A204.1 (cell line): ENCODE data around the gene BCL11B.

ENCODE experiments used
- FAIRE-seq: peaks from 2 replicates; lab custom pipeline; 2012; peaks lifted over from hg19 to GRCh38; lab: Jason Lieb, UNC

The BCL11B gene

GRCh38 chr14:99267837-99268781, 3.9 kb downstream of the BCL11B start:
- FAIRE-seq = no peak

- no peak for FAIRE-seq
Measured at GRCh38 chr14:99267381-99267780, 4.6 kb downstream of the BCL11B start.

GRCh38 chr14:99266181-99267178, 5.5 kb downstream of the BCL11B start:
- FAIRE-seq = peak; percentile 37

DNA sequence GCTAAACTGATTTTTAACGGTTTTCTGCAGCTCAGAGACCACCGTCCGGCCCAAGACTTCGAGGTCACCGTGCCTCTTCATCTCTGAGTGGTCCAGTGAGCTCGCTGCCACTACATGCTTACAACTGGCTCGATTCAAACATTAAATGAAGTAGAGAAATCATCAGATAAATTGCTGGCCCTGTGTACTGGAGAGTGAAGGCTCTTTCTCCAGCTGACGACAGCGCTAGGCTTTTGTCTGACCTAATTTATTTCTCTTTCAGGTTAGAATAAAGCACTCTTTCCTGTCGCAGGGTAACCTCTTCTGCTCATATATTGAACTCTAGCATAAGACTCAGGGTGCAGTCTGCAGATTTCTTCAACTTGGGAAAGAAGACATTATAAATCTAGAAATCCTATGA, 6.4 kb downstream of the BCL11B start:
- FAIRE-seq = no peak

DNA sequence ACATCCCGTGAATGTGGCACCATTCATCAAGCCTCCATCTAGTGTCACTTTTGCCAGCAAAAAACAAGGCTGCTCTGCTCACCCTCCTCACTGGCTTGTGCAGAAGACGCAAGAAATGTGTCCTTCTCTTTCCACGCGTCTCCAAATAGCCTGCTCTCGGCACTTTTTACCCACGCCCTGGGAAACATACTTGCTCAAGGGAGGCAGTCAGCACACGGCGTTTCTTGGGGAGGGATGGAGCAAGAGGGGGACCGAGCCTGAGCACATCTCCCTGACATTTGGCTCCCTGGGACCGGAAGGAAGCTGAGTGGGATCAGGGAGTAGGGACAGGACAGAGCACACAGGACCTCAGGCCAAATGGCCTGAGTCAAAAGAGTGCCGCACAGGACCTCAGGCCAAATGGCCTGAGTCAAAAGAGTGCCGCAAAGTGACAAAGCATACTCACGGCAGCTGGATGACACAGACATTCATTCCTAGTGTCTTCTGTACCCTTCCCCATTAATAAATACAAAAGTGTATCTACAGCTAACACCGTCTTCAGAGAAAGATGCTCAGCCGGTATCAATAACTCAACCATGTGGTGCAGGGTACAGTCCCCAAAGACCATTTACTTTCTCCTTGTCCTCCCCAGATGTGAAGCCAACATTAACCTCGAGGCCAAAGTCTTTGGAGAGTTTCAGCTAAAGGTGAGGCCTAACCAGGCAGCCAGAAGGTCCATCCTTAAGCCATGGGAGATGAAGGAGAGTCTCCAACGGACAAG, 7.1 kb downstream of the BCL11B start:
- FAIRE-seq = no peak

- FAIRE-seq = no peak
Measured at GRCh38 chr14:99263564-99264330, 8.2 kb downstream of the BCL11B start.

- no peak for FAIRE-seq
Measured at GRCh38 chr14:99262977-99263448, 9.0 kb downstream of the BCL11B start.

GRCh38 chr14:99261912-99262787, 9.8 kb downstream of the BCL11B start:
- FAIRE-seq = no peak

- no peak for FAIRE-seq
Measured at GRCh38 chr14:99260587-99261551, 11.1 kb downstream of the BCL11B start.

DNA sequence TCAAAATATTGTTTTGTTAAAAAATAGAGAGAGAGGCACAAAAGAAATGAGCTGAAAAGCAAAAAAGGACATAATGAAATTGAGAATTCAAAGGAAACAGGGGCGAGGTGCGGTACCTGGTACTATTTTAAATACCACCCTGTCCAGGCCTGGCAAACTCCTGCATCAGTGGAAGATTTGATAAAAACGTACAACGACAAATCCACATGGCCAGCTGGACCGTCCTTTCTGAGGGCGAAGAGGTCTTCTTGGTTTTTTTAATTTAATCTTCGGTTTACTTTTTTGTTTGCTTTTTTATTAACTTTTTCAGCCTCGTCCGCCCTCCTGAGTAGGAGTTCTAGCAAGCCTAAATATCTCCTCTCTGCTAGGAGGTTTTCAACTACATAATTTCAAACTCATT, 11.9 kb downstream of the BCL11B start:
- no peak for FAIRE-seq

GRCh38 chr14:99258876-99259726, 12.9 kb downstream of the BCL11B start:
- no peak for FAIRE-seq

DNA sequence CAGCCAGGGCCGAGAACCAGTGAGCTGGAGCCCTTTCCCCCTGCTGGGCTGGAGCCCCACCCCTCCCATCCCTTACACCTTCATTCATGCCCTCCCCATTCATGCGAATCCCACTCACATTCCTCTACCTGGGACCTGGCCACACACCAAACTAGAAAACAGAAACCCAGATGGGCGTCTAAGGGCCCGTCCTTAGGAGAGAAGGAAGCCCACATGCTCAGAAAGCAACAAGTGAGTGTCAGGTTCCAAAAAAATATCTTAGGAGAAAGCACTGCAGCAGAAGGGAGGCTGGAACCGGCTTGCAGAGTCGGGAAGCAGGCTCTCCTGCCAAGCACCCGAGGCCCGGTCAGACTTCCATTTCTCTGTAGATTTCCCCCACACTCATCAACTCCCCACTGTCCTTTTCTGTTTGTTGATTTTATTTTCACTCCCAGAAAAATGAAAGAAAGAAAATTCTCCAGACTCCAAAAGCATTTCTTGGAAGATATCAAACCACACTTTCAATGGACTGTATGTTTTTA, 13.6 kb downstream of the BCL11B start:
- no peak for FAIRE-seq

GRCh38 chr14:99257673-99258221, 14.2 kb downstream of the BCL11B start:
- no peak for FAIRE-seq

GRCh38 chr14:99257122-99257672, 14.8 kb downstream of the BCL11B start:
- no peak for FAIRE-seq

GRCh38 chr14:99256483-99256874, 15.5 kb downstream of the BCL11B start:
- FAIRE-seq = no peak

- FAIRE-seq = no peak
Measured at GRCh38 chr14:99255621-99256482, 16.1 kb downstream of the BCL11B start.
